Neural cell (in vitro differentiated cells): ENCODE measurements around the gene PPP2R2D. TPM values are rescaled to one million over a fixed set of nuclear protein-coding genes. Genes with fewer than 3 reads are reported as not detected.
A peak's percentile ranks its signal among the peaks of the same experiment; 100 is the strongest.

Experiments
- H2AFZ ChIP-seq: fragments of 200-600, 300-800 bp; sonication (generic), shearing (Covaris generic); 2 replicates; pipeline ENCODE4 v1.6.0; 2014; ENCODE audit warnings: low read depth, mild to moderate bottlenecking, antibody characterized with exemption, low read length, moderate library complexity
- H3F3A ChIP-seq: fragments of 200-600 bp; shearing (Covaris generic); 2 replicates; pipeline ENCODE4 v1.6.1; 2016; ENCODE audit warnings: mild to moderate bottlenecking, moderate library complexity, mixed read lengths, antibody characterized with exemption, low read length; ENCODE audit not compliant: insufficient read depth, poor library complexity, severe bottlenecking
- H3K27ac ChIP-seq: fragments of 200-600, 300-800 bp; sonication (generic), shearing (Covaris generic); 2 replicates; pipeline ENCODE4 v1.5.1; 2014; ENCODE audit warnings: mild to moderate bottlenecking, low read length, moderate library complexity
- H3K27me3 ChIP-seq: fragments of 300-800, 200-600 bp; sonication (generic), shearing (Covaris generic); 2 replicates; pipeline ENCODE4 v1.6.0; 2014; ENCODE audit warnings: mild to moderate bottlenecking, low read depth, low read length, moderate library complexity; ENCODE audit not compliant: insufficient read depth
- H3K36me3 ChIP-seq: fragments of 300-800, 200-600 bp; sonication (generic), shearing (Covaris generic); 2 replicates; pipeline ENCODE4 v1.5.1; 2014; ENCODE audit warnings: mild to moderate bottlenecking, antibody characterized with exemption, low read length, moderate library complexity; ENCODE audit not compliant: insufficient read depth
- H3K4me2 ChIP-seq: fragments of 300-800, 200-600 bp; sonication (generic), shearing (Covaris generic); 2 replicates; pipeline ENCODE4 v1.6.0; 2014; ENCODE audit warnings: mild to moderate bottlenecking, low read length
- H3K4me3 ChIP-seq: fragments of 300-800, 200-600 bp; sonication (generic), shearing (Covaris generic); 2 replicates; pipeline ENCODE4 v1.5.1; 2014; ENCODE audit warnings: mild to moderate bottlenecking, low read length, moderate library complexity
- H3K79me2 ChIP-seq: fragments of 200-600 bp; shearing (Covaris generic); replicated peaks from 2 replicates; pipeline ENCODE4 v1.6.0; 2014; ENCODE audit warnings: mild to moderate bottlenecking, low read length, moderate library complexity; ENCODE audit not compliant: insufficient read depth
- H3K9ac ChIP-seq: fragments of 300-800, 200-600 bp; sonication (generic), shearing (Covaris generic); 2 replicates; pipeline ENCODE4 v1.6.1; 2016; ENCODE audit warnings: mild to moderate bottlenecking, low read length, mixed read lengths
- H3K9me2 ChIP-seq: fragments of 200-600 bp; shearing (Covaris generic); 2 replicates; pipeline ENCODE4 v1.6.1; 2016; ENCODE audit warnings: mild to moderate bottlenecking, low read length, mixed read lengths; ENCODE audit not compliant: insufficient read depth
- H3K9me3 ChIP-seq: fragments of 200-600, 300-800 bp; sonication (generic), shearing (Covaris generic); 2 replicates; pipeline ENCODE4 v1.6.1; 2016; ENCODE audit warnings: mild to moderate bottlenecking, mixed run types, low read length, moderate library complexity, mixed read lengths
- H4K20me1 ChIP-seq: fragments of 200-600 bp; shearing (Covaris generic); 2 replicates; pipeline ENCODE4 v1.6.1; 2016; ENCODE audit warnings: mild to moderate bottlenecking, mixed run types; ENCODE audit not compliant: insufficient read depth
- CTCF ChIP-seq: fragments of 450-650 bp; IDR thresholded peaks from 2 replicates; pipeline ENCODE4 v1.5.1; 2014; ENCODE audit warnings: antibody characterized with exemption, mild to moderate bottlenecking, moderate library complexity; ENCODE audit not compliant: poor library complexity, severe bottlenecking
- EP300 ChIP-seq: fragments of 450-650 bp; conservative IDR thresholded peaks from 2 replicates; pipeline ENCODE4 v1.6.1; 2014; ENCODE audit warnings: antibody characterized with exemption, mild to moderate bottlenecking, moderate library complexity; ENCODE audit not compliant: poor library complexity, severe bottlenecking
- EZH2 ChIP-seq: fragments of 200-600, 300-800 bp; shearing (Covaris generic), sonication (generic); IDR thresholded peaks from 2 replicates; pipeline ENCODE4 v1.6.1; 2014; ENCODE audit warnings: antibody characterized with exemption, low read length, borderline replicate concordance, mild to moderate bottlenecking; ENCODE audit not compliant: insufficient read depth, poor library complexity, severe bottlenecking
- MXI1 ChIP-seq: fragments of 450-650 bp; conservative IDR thresholded peaks from 2 replicates; pipeline ENCODE4 v1.6.1; 2014; ENCODE audit warnings: antibody characterized with exemption, mild to moderate bottlenecking; ENCODE audit not compliant: poor library complexity, severe bottlenecking
- POLR2AphosphoS5 ChIP-seq: IDR thresholded peaks from 2 replicates; pipeline ENCODE4 v1.6.1; 2012
- RAD21 ChIP-seq: fragments of 450-650 bp; conservative IDR thresholded peaks from 2 replicates; pipeline ENCODE4 v1.6.1; 2014; ENCODE audit warnings: antibody characterized with exemption, mild to moderate bottlenecking, moderate library complexity
- REST ChIP-seq: IDR thresholded peaks from 2 replicates; pipeline ENCODE4 v1.6.1; 2012; ENCODE audit warnings: borderline replicate concordance
- SMC3 ChIP-seq: fragments of 450-650 bp; conservative IDR thresholded peaks from 2 replicates; pipeline ENCODE4 v1.6.1; 2014; ENCODE audit warnings: antibody characterized with exemption, mild to moderate bottlenecking, moderate library complexity; ENCODE audit not compliant: poor library complexity
- TAF1 ChIP-seq: IDR thresholded peaks from 2 replicates; pipeline ENCODE4 v1.6.1; 2012; ENCODE audit warnings: low read depth
- polyA plus RNA-seq: library from polyadenylated mRNA; depleted of rRNA; stranded (reverse); fragments of >200 nt; gene quantifications from 2 replicates; pipeline ENCODE4 v1.2.3, GENCODE V29; 2014

Gene PPP2R2D
- polyA plus RNA-seq, 1 donor from 2014 or later = 71.7 TPM

GRCh38 chr10:131975796-131976195 lies 75.0 kb downstream of the PPP2R2D start:
- Histone ChIP-seq H3K4me2 (no peak overlapping the region), H3K9ac (no peak overlapping the region), H3K36me3 (peaks cover 4% of the 10 kb centered on the region), H4K20me1 (peaks cover 5% of the 10 kb centered on the region), H3K27ac (no peak overlapping the region), H3K79me2 (peaks cover 42% of the 10 kb centered on the region), H3K9me3 (no peaks in the 10 kb centered on the region), H3K4me3 (peak overlapping the region; percentile 48), H3K9me2 (no peaks in the 10 kb centered on the region), H2AFZ (no peak overlapping the region), H3K27me3 (no peaks in the 10 kb centered on the region), H3F3A (no peaks in the 10 kb centered on the region)
- no peak for TF ChIP-seq SMC3
- TF ChIP-seq RAD21 = no peak
- TF ChIP-seq EZH2 = no peak
- TF ChIP-seq CTCF = no peak

- H3K27ac ChIP-seq = no peak overlapping the region
- no peaks in the 10 kb centered on the region for H3K9me3 ChIP-seq
- no peaks in the 10 kb centered on the region for H3F3A ChIP-seq
- H3K4me3 ChIP-seq = no peak overlapping the region
- no peaks in the 10 kb centered on the region for H3K9me2 ChIP-seq
- peaks cover 47% of the 10 kb centered on the region for H3K79me2 ChIP-seq
- no peak overlapping the region for H2AFZ ChIP-seq
- peaks cover 5% of the 10 kb centered on the region for H4K20me1 ChIP-seq
- no peak overlapping the region for H3K9ac ChIP-seq
- TF ChIP-seq CTCF = no peak
- TF ChIP-seq EP300 = no peak
- no peak for TF ChIP-seq MXI1
- TF ChIP-seq EZH2 = no peak
- TF ChIP-seq RAD21 = no peak
- no peak for TF ChIP-seq REST
- TF ChIP-seq POLR2AphosphoS5 = no peak
- no peak for TF ChIP-seq TAF1
- TF ChIP-seq SMC3 = no peak
- no peaks in the 10 kb centered on the region for H3K27me3 ChIP-seq
- H3K36me3 ChIP-seq = no peaks in the 10 kb centered on the region
- no peak overlapping the region for H3K4me2 ChIP-seq
Observed at GRCh38 chr10:131977323-131978096, 76.7 kb downstream of the PPP2R2D start.
